T-helper 2 cell treated with Interferon-gamma antibody and Interleukin-4, amounts not matched to agents 100 ng/mL and 5 ng/mL, for 36 hours (primary cell): ENCODE results near the gene PARD3. TPM values are rescaled to one million over a fixed set of nuclear protein-coding genes. Genes with fewer than 3 reads are reported as not detected.

Experiments
- intact Hi-C: fragments of 100-400 bp; cut with micrococcal nuclease; formaldehyde crosslinking; loops from one replicate; pipeline ENCODE4 v1.15.1; 2023
- total RNA-seq: library from RNA; stranded (reverse); gene quantifications from 2 replicates; pipeline ENCODE4 v1.2.3, GENCODE V29; 2022

Gene PARD3
- total RNA-seq, 1 donor from 2014 or later, result 0.64 TPM

DNA sequence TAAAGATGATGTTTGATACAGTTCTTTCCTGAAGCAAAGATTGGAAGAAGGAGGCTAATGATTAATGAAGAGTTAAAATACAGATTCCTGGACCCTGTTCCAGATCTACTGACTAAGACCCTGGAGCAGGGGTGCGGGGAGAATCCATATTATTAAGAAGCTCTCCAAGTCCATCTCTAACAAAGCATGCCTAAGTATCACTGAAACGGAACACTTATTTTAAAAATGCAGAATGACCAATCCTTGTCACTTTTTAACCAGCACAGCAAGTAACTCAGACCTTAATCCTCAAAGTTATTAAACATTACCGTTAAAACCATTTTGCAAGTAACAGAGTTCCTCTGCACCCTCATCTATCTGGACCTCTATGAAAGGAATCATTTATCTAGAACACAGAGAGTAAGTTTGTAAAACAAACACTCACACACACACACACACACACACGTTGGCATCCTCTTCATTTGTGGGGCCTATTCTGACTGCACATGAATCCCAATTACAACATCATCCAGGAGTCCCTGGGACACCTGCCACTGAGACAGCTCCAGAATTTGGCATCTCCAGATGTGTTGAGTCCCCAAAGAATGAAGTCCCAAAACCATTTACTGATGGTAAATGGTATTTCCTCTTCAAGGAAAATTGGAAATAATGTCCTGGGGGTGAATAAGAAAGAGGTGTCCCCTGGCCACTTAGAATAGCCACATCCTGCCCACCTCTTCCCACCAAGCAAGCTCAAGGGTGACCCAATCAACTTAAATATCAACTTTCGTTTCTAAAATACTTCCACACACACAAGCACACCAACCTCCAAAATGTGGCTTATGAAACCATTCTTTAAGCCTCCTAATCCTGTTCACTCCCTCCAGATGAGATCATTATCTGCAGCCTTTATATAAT is 117.5 kb downstream of the PARD3 start:
- intact Hi-C loops, result no loop called here

DNA sequence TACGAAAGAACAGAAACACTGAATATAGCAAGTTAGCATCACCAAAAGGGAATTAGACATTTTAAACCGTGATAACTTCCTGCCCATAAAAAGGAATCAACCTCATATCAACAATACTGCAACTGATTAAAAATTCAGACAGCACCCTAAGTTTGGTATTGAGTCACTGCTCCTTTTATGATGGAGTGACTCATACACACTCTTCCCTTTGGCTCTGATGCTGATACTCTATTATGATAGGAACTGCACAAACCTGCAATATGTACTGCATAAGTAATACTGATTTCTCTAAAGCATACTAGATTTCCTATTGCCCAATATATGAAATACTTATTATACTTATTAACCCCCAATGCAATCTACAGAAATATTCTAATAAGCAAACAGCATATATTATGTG is 118.7 kb downstream of the PARD3 start:
- intact Hi-C loops, result no loop called here

DNA sequence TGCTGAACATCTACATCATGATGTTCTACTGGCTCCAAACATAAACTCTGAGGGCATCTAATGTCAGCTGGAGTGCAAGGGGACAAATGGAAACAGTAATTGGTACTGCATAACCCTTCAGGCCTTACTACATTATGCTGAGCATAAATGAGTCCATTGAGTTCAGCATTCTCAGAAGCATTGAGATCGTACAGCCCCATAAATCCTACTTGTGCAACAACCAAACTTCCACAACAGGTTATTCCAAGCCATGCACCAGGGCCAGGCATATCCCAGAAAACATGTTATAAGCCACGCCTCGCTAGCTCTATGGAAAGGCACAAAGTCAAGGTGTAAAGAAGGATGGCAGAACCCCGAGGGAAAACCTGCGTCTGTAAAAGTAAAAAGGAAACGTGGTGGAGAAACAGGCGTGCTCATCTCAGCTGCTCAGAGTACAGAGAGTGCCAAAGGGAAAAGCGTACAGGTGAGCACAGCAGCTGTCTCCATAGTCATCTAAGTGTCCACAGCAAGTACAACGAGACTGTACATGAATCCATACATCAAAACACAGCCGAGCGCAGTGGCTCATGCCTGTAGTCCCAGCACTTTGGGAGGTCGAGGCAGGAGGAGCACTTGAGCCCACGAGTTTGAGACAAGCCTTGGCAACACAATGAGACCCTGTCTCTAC is 124.6 kb downstream of the PARD3 start:
- intact Hi-C loops, result no loop called here

DNA sequence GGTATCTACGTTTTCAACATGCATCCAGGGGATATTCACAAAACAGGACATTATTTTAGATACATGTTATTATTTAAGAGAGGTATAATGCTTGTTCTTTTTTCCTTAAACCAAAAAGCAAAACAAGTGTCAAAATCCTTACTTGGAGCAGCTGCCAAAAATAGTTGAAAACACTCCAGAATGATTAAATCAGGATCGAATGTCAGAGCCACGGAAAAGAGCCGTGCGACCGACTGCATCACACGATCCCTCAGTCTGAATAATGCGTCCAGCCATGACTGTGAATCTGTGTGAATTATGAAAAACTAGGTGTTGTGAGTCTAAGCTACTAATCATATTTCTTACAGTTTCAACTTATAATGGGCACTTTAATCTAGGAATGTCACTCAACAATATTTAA is 126.0 kb downstream of the PARD3 start:
- intact Hi-C loops, result no loop called here

DNA sequence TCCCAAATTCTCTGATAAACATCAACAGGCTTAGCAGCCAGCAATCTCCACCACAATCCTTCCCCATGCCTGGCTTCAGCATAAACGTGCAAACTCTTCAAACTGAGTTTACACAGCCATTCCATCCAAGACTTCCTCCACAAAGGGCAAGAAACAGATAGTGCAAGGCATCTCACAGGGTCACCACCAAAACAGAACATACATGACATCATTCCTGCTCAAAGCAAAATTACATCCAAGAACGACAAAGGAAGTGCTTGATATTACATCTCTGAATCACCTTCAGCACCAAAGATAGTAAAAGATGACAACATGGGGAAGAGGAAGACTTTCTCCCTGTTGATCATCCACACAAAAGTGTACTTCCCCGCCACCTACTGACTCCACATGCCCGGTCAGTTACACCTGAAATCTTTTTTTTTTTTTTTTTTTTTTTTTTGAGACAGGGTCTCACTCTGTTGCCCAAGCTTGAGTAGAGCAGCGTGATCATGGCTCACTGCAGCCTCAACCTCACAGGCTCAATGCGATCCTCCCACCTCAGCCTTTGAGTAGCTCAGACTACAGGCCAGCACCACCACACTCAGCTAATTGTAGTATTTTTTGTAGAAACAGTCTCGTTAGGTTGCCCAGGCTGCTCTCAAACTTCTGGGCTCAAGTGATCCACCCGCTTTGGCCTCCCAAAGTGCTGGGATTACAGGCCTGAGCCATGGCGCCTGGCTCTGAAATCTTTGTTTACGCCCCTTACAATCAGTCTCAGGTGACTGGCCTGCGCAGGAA is 127.5 kb downstream of the PARD3 start:
- intact Hi-C loops, result no loop called here

DNA sequence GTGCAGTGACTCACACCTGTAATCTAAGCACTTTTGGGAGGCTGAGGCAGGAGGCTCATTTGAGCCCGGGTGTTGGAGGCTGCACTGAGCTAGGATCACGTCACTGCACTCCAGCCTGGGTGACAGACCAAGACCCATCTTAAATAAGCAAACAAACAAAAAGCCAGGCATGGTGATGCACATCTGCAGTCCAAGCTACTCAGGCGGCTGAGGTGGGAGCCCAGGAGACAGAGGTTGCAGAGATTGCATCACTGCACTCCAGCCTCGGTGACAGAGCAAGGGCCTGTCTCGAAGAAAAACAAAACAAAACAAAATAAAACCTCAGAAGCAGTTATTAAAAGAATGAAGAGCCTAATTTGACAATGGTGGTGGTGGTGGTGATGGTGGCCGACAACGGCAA is 132.5 kb downstream of the PARD3 start:
- intact Hi-C loops, result no loop called here

DNA sequence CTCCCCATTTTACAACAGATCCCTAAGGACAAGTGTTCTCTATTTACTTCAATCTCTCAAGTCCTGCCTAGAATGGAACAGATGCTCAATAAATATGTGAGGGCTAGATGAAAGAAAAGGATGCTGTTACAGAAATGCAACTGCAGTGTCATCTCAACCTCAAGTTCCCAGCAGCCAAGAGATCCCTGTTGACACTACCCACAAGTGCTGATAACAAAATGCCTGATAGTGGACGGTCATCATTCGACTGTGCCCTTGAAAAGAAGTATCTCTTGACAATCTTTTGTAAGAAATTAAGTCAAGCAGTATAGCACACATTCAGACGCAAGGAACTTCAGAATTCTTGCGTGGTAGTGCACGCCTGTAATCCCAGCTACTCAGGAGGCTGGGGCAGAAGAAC is 133.2 kb downstream of the PARD3 start:
- intact Hi-C loops, result no loop called here

DNA sequence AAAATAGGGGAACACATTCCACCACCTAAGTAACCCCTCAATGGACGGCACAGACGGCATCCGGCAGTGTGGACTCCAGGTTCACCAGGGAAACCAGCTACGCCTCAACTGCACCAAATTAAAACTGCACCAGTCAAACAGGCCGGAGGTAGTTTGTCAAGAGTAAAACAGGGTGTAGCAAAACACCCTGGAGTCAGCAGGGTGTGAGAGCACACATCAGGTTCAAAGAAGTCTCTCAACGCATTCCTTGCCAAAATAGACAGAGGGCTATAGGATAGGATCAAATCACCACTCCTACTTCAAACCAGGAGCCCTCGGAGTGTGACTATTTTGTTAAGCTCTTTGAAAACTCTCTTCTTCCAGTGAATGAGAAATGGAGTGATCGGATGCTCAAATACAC is 135.9 kb downstream of the PARD3 start:
- intact Hi-C loops, result no loop called here

DNA sequence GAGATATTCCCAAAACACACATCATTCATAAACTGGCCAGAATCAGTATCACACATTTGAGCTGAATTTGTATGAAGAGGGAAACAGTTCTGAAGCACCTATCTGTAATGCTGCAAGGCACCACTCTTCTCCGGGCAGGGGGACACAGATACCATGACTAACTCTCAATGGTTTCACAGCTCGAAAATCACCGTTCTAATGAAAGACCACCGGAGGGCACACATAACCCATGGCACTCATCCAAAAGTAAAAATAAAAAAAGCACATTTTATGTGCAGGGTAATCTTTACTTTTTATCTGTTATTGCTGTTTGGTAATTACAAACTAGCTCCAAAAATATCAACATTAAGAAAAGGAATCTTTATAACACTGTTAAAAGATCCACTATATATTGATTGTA is 137.5 kb downstream of the PARD3 start:
- intact Hi-C loops, result no loop called here

DNA sequence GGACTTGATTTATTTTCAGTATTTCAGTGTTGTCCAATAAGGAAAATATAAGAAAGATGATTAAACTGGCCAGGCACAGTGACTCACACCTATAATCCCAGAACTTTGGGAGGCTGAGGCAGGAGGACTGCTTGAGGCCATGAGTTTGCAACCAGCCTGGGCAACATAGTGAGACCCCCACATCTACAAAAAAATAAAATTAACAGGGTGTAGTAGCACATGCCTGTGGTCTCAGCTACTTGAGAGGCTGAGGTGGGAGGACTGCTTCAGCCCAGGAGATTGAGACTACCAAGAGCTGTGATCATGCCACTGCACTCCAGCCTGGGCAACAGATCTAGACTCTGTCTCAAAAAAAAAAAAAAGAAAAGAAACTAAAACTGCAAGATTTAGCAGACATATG is 138.0 kb downstream of the PARD3 start:
- intact Hi-C loops, result no loop called here

DNA sequence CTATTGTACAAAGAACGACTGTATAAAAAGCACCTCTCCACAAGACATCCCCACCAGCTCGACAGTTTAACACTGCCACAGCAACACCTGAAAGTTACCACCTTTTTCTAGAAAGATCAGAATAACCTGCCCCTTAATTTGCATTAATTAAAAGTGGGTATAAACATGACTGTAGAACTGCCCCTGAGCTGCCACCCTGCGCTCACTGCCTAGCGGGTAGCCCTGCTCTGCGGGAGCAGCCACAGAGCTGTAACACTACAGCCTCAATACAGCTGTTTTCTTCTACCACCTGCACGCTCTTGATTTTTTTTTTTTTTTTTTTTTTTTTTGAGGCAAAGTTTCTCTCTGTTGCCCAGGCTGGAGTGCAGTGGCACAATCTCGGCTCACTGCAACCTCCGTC is 140.9 kb downstream of the PARD3 start:
- intact Hi-C loops, result no loop called here

DNA sequence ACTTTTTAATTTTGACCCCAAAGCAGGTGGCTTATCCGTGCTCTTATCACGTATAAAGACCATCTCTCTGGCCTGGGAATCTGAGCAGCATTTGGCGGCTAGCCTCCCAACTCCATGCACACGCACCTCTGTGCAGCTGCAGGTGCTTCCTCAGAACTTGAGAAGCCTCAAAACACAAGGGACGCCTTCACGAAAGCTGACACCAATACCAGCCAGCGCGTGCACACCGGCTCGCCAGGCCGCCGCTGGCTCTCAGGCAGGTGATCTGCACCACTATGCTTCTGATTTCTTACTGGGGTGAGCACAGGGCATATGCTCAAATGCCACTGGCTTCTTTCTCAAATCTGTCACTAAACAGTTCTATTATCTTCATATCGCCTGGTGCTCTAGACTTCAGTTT is 145.0 kb downstream of the PARD3 start:
- intact Hi-C loops, result no loop called here

DNA sequence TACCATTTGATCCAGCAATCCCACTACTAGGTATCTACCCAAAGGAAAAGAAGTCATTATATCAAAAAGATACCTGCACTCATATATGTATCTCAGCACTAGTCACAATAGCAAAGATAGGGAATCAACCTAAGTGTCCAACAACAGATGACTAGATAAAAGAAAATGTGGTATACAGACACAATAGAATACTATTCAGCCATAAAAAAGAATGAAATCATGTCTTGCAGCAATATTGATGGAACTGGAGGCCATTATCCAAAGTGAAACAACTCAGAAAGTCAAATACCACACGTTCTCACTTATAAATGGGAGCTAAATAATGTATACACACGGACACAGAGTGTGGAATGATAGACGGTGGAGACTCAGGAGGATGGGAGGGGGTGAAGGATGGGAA is 146.0 kb downstream of the PARD3 start:
- intact Hi-C loops, result no loop called here

DNA sequence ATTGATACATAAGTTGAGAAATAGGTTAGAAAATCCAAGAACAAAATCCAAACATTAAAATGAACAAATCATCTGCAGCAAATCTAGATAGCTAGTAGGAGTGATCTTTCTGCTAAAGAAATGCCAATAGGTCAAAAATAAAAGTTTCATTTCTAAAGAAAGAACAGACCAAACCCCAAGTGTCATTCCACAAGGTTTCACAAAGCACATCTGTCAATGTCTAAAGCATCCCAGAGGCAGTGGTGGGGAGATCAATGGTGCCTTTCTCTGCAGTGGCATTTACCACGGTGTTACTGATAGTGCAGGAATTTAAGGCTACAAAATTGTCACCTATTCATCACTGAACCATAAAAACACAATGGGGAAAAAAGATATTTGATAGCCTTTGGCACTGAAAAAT is 147.9 kb downstream of the PARD3 start:
- intact Hi-C loops, result no loop called here

DNA sequence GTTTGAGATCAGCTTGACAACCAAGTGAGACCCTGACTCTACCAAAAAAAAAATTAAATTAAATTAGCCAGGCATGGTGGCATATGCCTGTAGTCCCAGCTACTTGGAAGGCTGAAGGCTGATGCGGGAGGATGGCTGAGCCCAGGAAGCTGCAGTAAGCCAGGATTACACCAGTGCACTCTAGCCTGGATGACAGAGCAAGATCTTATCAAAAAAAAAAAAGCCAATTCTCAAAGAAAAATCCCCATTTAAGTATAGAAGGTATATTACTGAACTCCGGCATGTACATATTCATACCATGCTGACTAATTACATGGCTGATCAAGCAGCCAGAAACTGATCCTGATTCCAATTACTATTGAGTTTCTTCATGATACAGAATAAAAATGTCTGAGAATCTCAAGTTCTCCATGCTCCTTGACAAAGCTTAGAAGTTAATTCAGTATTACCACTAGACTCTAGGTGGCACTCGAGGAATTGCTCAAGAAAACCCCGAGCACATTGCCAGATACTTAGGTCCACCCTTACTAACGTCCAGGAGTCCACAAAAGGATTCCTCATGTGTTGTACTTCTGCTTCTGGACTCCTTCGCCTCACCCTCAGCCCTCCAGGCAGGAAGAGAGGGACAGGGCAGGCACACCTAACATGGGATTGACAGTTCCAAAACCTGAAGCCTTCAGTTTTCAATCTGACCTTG is 148.9 kb downstream of the PARD3 start:
- intact Hi-C loops, result no loop called here

DNA sequence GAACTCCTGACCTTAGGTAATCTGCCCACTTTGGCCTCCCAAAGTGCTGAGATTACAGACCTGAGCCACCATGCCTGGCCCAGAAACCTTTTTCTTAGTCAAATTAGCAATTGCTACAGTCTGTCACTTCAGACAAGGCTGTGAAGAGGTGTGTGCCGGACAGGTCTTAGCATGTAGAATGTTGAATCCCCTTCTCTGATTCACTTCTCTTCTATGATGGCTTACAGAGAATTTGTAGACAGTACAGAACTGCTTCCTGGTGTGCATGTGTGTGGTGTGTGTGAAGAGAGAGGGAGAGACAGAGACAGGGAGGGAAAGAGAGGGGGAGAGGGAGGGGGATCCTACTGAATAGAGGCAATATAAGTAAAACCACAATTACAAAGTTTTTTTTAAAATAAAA is 150.4 kb downstream of the PARD3 start:
- intact Hi-C loops, result no loop called here

DNA sequence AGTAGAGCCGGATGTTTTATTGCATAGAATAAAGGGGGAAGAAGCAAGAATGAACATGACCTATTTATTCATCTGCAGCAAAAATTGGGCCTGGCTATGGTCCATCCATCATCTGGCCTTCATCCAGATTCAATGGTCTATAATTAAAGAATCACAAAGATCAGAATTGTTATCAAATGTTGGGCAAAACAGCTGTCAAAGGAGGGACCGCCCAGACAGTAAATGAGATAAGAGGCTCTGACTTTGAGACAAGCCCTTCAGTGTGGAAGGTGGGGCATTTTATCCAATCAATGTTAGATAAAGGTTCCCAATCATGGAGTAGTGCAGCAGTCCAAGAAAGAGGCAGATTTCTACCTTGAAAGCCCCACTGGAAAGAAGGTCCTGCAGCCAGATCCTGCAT is 153.5 kb downstream of the PARD3 start:
- intact Hi-C loops, result no loop called here

DNA sequence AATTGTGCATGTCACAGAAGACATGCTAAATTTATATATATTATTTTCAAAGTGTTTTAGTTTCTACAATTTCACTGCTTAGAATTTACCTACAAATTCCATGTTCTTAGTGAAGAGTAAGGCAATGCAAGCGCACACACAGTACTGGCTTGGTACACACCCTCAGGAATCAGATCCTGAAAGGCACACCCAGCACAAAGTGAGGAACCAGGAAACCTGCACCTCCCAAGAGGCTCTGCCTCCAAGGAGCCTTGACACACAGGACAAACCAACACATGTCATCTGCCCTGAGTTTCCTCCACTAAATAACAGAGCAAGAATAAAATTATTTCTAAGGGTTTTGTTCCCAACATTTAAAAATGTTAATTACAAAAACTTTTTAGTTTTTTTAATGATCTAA is 156.2 kb downstream of the PARD3 start:
- intact Hi-C loops, result no loop called here

DNA sequence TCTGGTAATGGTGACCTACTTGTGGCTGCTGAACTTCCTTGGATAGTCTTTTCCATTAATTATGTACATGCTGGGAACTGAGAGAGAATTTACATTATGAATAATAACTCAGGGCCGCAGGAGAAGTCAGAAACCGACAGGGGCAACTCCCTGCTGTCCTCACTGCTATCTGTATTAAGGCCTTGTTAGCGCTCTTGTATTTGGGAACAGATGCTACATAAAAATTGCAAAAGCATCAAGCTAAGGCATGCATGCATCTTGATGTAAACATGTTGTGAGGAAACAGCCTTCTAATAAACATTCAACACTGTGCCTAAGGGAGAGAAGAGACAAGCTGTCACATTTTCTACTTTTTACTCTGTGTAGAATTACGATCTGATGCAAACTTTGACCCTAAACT is 158.4 kb downstream of the PARD3 start:
- intact Hi-C loops, result no loop called here

DNA sequence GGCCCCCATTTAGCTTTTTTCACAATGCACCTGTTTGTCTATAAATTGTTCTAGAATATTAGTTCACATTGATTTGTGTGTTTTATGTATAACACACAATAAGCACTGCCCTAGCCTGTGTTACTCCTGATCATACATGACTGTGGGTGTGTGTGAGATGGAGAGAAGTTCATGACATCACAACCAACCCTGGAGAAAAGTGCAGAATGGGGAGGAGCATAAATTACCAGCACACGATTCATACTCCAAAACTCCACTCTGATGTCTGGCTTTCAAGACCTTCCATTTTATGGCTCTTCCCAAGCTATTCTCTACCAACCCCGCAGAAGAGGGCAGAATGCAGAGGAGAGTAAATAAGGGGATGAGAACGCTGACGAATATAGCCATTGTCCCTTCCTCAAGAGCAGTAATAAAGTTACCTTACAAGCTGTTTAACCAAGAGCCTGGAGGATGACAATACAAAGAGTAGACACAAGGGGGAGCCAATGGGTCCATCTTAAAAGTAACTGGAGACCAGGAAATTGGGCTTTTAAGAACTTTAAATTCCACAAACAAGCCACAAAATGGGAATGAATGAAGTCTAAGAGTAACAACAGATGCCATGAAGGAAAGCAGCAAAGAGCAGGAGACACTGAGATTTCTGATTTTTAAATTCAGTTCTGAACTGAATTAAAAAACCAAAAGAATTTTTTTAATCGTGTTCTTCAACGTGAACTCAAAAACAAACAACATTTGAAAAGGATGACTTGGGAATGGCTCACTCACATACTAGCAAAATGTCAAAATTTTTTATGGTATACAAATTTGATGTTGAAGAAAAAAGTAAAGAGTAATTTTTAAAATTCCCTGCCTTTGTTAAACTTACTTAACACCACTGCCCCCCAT is 159.6 kb downstream of the PARD3 start:
- intact Hi-C loops, result no loop called here

DNA sequence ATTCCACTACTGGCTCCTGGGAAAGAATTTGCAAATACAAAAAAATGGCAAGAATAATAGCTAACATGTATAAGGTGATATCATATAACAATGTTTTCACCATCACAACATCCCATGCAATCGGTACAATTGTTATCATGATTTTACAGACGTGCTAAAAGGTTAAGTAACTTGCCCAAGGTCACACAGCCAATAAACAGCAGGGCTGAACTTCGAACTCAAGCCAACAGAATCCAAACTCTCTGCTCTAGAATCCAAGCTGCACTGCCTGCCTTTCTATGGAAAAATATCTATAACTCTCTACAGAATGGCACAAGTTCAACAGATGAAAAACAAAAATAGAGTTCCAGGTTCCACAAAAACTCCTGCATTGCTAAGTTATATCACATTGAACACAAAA is 160.9 kb downstream of the PARD3 start:
- intact Hi-C loops, result no loop called here
